GM21360 (cell line): Measurements from ENCODE around the gene TUT4.

Source experiments
- ATAC-seq: cut with Tn5 transposase; IDR thresholded peaks from one replicate; pipeline ENCODE4 v1.9.1; 2021; ENCODE audit warnings: mild to moderate bottlenecking, moderate library complexity; ENCODE audit not compliant: unreplicated experiment

The TUT4 gene

GRCh38 chr1:52534928-52535764, 17.7 kb downstream of the TUT4 start:
- no peak for ATAC-seq

GRCh38 chr1:52533713-52534112, 19.2 kb downstream of the TUT4 start:
- no peak for ATAC-seq

- ATAC-seq, result no peak
These were observed 20.1 kb downstream of the TUT4 start for GRCh38 chr1:52532731-52533327.

GRCh38 chr1:52532247-52532646, 20.6 kb downstream of the TUT4 start:
- ATAC-seq, result no peak

- ATAC-seq, result no peak
These were observed 21.5 kb downstream of the TUT4 start for GRCh38 chr1:52531249-52531872.

GRCh38 chr1:52530563-52531144, 22.2 kb downstream of the TUT4 start:
- ATAC-seq, result no peak

GRCh38 chr1:52523376-52523775, 29.5 kb downstream of the TUT4 start:
- no peak for ATAC-seq

GRCh38 chr1:52520148-52520547, 32.7 kb downstream of the TUT4 start:
- no peak for ATAC-seq

GRCh38 chr1:52518962-52519361, 33.9 kb downstream of the TUT4 start:
- ATAC-seq, result no peak

GRCh38 chr1:52511851-52512615, 40.9 kb downstream of the TUT4 start:
- no peak for ATAC-seq

- no peak for ATAC-seq
These were observed 41.5 kb downstream of the TUT4 start for GRCh38 chr1:52511439-52511838.

- no peak for ATAC-seq
These were observed 45.9 kb downstream of the TUT4 start for GRCh38 chr1:52506920-52507546.

GRCh38 chr1:52506349-52506748, 46.5 kb downstream of the TUT4 start:
- no peak for ATAC-seq

- ATAC-seq, result no peak
These were observed 48.2 kb downstream of the TUT4 start for GRCh38 chr1:52504720-52505119.

GRCh38 chr1:52503706-52504105, 49.2 kb downstream of the TUT4 start:
- no peak for ATAC-seq

- no peak for ATAC-seq
These were observed 50.1 kb downstream of the TUT4 start for GRCh38 chr1:52502789-52503188.

GRCh38 chr1:52487632-52488031, 65.3 kb downstream of the TUT4 start:
- no peak for ATAC-seq

GRCh38 chr1:52482326-52483004, 70.4 kb downstream of the TUT4 start:
- no peak for ATAC-seq

- ATAC-seq, result no peak
These were observed 73.8 kb downstream of the TUT4 start for GRCh38 chr1:52479076-52479475.

GRCh38 chr1:52477876-52478275, 75.0 kb downstream of the TUT4 start:
- no peak for ATAC-seq
